ENCODE measurements around the gene MYO15A.

- TF ChIP-seq, protein P1, sequence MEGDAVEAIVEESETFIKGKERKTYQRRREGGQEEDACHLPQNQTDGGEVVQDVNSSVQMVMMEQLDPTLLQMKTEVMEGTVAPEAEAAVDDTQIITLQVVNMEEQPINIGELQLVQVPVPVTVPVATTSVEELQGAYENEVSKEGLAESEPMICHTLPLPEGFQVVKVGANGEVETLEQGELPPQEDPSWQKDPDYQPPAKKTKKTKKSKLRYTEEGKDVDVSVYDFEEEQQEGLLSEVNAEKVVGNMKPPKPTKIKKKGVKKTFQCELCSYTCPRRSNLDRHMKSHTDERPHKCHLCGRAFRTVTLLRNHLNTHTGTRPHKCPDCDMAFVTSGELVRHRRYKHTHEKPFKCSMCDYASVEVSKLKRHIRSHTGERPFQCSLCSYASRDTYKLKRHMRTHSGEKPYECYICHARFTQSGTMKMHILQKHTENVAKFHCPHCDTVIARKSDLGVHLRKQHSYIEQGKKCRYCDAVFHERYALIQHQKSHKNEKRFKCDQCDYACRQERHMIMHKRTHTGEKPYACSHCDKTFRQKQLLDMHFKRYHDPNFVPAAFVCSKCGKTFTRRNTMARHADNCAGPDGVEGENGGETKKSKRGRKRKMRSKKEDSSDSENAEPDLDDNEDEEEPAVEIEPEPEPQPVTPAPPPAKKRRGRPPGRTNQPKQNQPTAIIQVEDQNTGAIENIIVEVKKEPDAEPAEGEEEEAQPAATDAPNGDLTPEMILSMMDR (IDR thresholded peaks at IDR 0.05; ENCODE audit: poor library complexity) = no peak
- no peak for TF ChIP-seq EZH2phosphoT487 (IDR thresholded peaks at IDR 0.05; ENCODE audit: low read depth, severe bottlenecking, unreplicated experiment)
- no peak for TF ChIP-seq EZH2 (IDR thresholded peaks at IDR 0.05; ENCODE audit: borderline replicate concordance)
Observed at GRCh38 chr17:18225642-18226283, 117.2 kb downstream of the MYO15A start.

Measured in hepatocyte (in vitro differentiated cells).